Activated T-cell treated with anti-CD3 and anti-CD28 coated beads, Interleukin-2, amount 50 U/mL, for 4 hours (primary cell): ENCODE results near the gene EPAS1. TPM values are rescaled to one million over a fixed set of nuclear protein-coding genes. Genes with fewer than 3 reads are reported as not detected.

Experiments used
- ATAC-seq, 2 donors: fragments of 200-7000 bp; cut with Tn5 transposase; one replicate each; pipeline ENCODE4 v1.10.0; 2021
- DNase-seq: peaks from one replicate; pipeline ENCODE4 v3.0.0-alpha.2; 2020
- H3K27me3 Mint-ChIP-seq: one replicate; pipeline ENCODE4 v1.8.0; 2021; ENCODE audit warnings: low read depth, mixed read lengths
- H3K36me3 Mint-ChIP-seq: one replicate; pipeline ENCODE4 v1.8.0; 2022; ENCODE audit warnings: mixed read lengths; ENCODE audit not compliant: insufficient read depth
- H3K4me1 Mint-ChIP-seq: one replicate; pipeline ENCODE4 v1.8.0; 2021; ENCODE audit warnings: low read depth, mixed read lengths
- H3K4me3 Mint-ChIP-seq: one replicate; pipeline ENCODE4 v1.8.0; 2021; ENCODE audit warnings: mild to moderate bottlenecking, moderate library complexity, mixed read lengths
- H3K9me3 Mint-ChIP-seq: one replicate; pipeline ENCODE4 v1.8.0; 2021; ENCODE audit warnings: mixed read lengths
- total RNA-seq, 3 donors: library from RNA; stranded (reverse); gene quantifications; one replicate each; pipeline ENCODE4 v1.2.1, GENCODE V29; 2021

EPAS1 gene
- total RNA-seq, 3 donors from 2014 or later: 7.0 to 15.5 (median 7.0) TPM

DNA sequence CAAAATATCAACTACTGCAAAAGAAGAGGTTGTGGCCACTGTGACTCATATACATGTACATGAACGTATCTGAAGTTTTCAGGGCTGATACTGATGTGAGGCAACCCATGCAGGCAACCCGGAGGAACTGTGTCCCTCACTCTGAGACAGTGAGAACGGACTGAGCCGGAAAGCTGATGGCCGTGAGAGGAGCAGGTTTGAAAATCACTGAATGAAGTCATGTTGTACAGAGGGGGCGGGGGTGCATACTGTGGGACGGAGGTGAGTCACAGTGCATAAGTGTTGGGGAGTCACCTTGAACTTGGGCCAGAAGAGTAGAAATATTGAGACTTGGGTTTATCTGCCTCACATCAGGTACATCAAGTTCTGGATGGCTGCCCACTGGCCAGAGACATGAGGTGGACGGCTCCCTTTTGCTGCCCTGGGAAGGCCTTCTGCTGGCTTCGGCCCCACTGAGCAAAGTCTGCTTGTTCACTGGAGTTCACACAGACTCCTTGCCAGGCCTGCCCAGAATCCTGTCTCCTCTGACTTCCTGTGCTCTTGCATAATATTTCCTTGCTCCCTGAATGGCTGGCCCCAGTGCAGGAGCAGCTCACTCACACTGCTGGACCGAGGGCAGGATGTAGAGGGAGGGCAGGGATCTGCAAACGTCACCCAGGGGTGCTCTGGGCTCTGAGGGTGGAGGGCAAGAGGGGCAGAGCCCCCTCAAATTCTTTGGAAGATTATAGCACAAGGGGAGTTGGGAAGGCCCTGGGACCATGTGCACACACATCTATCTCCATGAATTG lies 18.1 kb downstream of the EPAS1 start:
- peak; percentile 53 to 76 for ATAC-seq
- peaks cover 9% of the 10 kb centered on the region for H3K27me3 Mint-ChIP-seq
- no peaks in the 10 kb centered on the region for H3K9me3 Mint-ChIP-seq
- no peak for DNase-seq
- no peaks in the 10 kb centered on the region for H3K36me3 Mint-ChIP-seq
- no peak overlapping the region for H3K4me3 Mint-ChIP-seq
- peaks cover 4% of the 10 kb centered on the region for H3K4me1 Mint-ChIP-seq

GRCh38 chr2:46317094-46317486 lies 19.9 kb downstream of the EPAS1 start:
- H3K27me3 Mint-ChIP-seq: peaks cover 2% of the 10 kb centered on the region
- ATAC-seq (no peak), DNase-seq (no peak)
- H3K4me1 Mint-ChIP-seq: peaks cover 4% of the 10 kb centered on the region
- no peaks in the 10 kb centered on the region for H3K36me3 Mint-ChIP-seq
- no peaks in the 10 kb centered on the region for H3K9me3 Mint-ChIP-seq
- H3K4me3 Mint-ChIP-seq: no peak overlapping the region

DNA sequence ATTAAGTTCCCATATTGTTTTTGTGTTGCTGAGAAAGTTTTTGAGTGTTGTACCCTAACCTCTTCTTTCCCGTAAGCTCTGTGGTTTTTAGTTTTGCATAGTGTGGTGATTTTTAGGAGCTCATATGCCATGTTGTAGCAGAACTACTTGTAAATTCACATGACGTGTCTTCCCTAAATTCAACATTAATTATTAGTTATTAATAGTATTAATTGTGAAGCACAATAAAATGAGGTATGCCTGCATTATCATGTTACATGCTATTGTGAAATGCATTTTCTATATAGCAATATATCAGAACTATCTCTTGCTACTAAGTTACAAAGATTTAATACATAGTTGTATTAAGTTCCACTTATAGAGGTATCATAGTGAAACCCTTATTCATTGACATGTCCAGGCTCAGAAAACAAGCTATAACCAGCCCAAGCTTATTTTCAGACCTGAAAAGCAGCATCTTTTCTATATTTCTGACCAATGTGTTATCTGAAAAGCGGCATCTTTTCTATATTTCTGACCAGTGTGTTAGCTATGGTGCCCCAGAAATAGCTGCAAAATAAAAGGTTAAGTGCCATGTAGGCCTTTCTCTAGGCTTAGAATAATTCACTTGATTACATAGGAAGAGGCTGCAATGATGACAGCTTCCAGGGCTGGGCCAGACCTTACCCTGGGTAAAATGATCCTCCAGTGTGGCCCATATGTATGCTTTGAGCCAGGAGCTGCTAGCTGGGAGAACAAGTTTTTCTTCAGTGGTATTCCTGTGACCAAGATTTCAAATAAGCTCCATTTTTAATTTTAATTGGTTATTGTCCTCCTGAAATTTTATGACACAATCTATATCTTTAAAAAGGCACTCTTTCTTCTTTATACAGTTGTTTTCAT lies 21.6 kb downstream of the EPAS1 start:
- peaks cover 2% of the 10 kb centered on the region for H3K27me3 Mint-ChIP-seq
- DNase-seq (no peak), ATAC-seq (no peak)
- no peak overlapping the region for H3K4me3 Mint-ChIP-seq
- peaks cover 4% of the 10 kb centered on the region for H3K4me1 Mint-ChIP-seq
- no peaks in the 10 kb centered on the region for H3K9me3 Mint-ChIP-seq
- H3K36me3 Mint-ChIP-seq: no peaks in the 10 kb centered on the region

DNA sequence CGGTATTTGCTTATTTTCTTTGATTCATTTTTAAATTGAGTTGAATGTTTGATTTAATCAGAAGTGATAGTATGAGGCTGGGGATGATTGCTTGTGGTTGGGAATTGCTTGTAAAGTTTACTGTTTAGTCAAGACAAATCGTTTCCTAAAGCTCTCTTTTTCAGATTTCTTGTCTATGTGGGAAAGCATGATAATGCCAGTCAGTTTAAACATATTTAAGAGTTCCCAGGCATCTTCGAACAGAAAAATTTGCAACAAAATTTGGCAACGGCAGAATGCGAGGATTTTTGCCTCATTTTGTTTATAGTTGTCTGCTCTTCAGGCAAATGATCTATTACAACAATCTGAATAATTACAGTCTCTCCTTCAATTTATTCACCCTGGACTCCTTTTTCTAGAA lies 22.5 kb downstream of the EPAS1 start:
- Mint-ChIP-seq H3K4me1 (peaks cover 4% of the 10 kb centered on the region), H3K27me3 (peaks cover 2% of the 10 kb centered on the region), H3K9me3 (no peaks in the 10 kb centered on the region), H3K4me3 (no peak overlapping the region), H3K36me3 (no peaks in the 10 kb centered on the region)
- DNase-seq (no peak), ATAC-seq (no peak)

GRCh38 chr2:46320141-46320567 lies 22.9 kb downstream of the EPAS1 start:
- H3K4me1 Mint-ChIP-seq: peaks cover 2% of the 10 kb centered on the region
- ATAC-seq (no peak), DNase-seq (no peak)
- H3K9me3 Mint-ChIP-seq: no peaks in the 10 kb centered on the region
- H3K27me3 Mint-ChIP-seq: no peaks in the 10 kb centered on the region
- H3K4me3 Mint-ChIP-seq: no peak overlapping the region
- H3K36me3 Mint-ChIP-seq: no peaks in the 10 kb centered on the region

DNA sequence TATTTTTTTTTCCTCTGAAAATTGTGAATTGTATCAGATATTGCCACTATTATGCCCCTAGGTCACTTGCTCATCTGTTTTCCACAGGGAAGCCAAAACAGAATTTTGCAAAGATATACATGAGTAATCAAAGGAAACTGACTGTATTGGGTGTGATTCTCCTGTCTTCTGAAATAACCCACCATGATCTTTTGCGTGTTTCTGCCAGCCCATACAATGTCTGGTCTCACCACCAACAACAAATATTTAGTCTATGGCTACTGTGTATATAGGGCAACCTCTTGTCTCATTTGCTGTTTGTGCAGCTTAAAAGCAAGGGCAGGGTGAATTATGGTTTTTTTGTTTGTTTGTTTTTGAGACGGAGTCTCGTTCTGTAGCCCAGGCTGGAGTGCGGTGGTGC lies 26.5 kb downstream of the EPAS1 start:
- H3K4me1 Mint-ChIP-seq: peaks cover 5% of the 10 kb centered on the region
- DNase-seq: no peak
- H3K36me3 Mint-ChIP-seq: no peaks in the 10 kb centered on the region
- H3K4me3 Mint-ChIP-seq: no peak overlapping the region
- no peak for ATAC-seq
- no peaks in the 10 kb centered on the region for H3K27me3 Mint-ChIP-seq
- H3K9me3 Mint-ChIP-seq: no peaks in the 10 kb centered on the region

- Mint-ChIP-seq H3K27me3 (no peaks in the 10 kb centered on the region), H3K9me3 (no peaks in the 10 kb centered on the region), H3K4me1 (peaks cover 5% of the 10 kb centered on the region), H3K36me3 (no peaks in the 10 kb centered on the region), H3K4me3 (no peak overlapping the region)
- no peak for DNase-seq
- ATAC-seq: no peak
Measured at GRCh38 chr2:46325182-46325928, 28.1 kb downstream of the EPAS1 start.

GRCh38 chr2:46326231-46326980 lies 29.2 kb downstream of the EPAS1 start:
- Mint-ChIP-seq H3K4me3 (no peak overlapping the region), H3K36me3 (no peaks in the 10 kb centered on the region)

DNA sequence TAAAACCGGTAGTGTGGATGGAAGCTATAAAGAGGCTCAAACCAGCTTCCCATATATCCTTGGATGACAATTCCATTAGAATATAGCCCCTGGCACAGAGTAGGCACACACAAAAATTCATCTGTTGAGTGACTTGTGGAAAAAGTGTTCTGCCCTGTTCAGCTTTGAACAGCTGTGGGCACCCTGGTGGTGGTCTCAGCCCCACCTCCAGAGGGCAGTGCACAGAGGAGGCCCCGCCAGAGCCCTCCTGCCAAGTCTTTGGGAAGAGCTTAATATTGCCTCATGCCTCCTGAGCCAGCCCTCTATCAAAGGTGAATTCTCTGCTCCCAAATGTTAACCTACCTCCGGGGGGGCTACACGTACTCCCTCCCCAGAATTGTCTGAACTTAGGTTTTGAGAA lies 30.4 kb downstream of the EPAS1 start:
- ATAC-seq: no peak
- no peaks in the 10 kb centered on the region for H3K36me3 Mint-ChIP-seq
- DNase-seq: no peak
- no peaks in the 10 kb centered on the region for H3K27me3 Mint-ChIP-seq
- peaks cover 5% of the 10 kb centered on the region for H3K4me1 Mint-ChIP-seq
- H3K4me3 Mint-ChIP-seq: no peak overlapping the region
- H3K9me3 Mint-ChIP-seq: no peaks in the 10 kb centered on the region

More at GRCh38 chr2:46326231-46326980, 29.2 kb downstream of the EPAS1 start:
- Mint-ChIP-seq H3K9me3 (no peaks in the 10 kb centered on the region), H3K4me1 (peaks cover 5% of the 10 kb centered on the region), H3K27me3 (no peaks in the 10 kb centered on the region)
- no peak for ATAC-seq
- DNase-seq: no peak

- no peak for ATAC-seq
- no peak for DNase-seq
- no peaks in the 10 kb centered on the region for H3K9me3 Mint-ChIP-seq
Measured at GRCh38 chr2:46328291-46328690, 31.1 kb downstream of the EPAS1 start.

DNA sequence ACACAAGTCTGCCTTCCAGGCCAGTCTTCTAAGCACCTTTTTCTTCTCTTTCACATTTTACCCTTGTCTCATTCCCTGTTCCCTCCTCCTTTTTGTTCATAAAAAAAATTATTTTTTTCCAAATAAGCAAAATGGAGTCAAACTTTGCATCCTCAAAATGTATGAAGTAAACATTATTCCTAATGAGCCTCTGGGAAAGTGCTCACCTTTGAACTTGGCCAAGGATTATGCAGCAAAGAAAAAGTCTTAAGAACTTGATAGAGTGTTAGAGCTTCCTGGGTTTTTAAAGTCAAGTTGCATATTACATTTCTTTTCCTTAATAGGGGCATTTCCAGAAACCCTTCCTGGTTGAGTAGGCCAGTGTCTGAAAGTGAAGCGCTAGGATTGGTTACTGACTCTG lies 31.6 kb downstream of the EPAS1 start:
- Mint-ChIP-seq H3K4me1 (peaks cover 5% of the 10 kb centered on the region), H3K4me3 (no peak overlapping the region), H3K36me3 (no peaks in the 10 kb centered on the region), H3K27me3 (peaks cover 4% of the 10 kb centered on the region), H3K9me3 (no peaks in the 10 kb centered on the region)
- ATAC-seq (no peak), DNase-seq (no peak)

More at GRCh38 chr2:46328291-46328690, 31.1 kb downstream of the EPAS1 start:
- H3K4me1 Mint-ChIP-seq: peaks cover 5% of the 10 kb centered on the region
- no peak overlapping the region for H3K4me3 Mint-ChIP-seq
- H3K27me3 Mint-ChIP-seq: peaks cover 2% of the 10 kb centered on the region
- no peaks in the 10 kb centered on the region for H3K36me3 Mint-ChIP-seq

DNA sequence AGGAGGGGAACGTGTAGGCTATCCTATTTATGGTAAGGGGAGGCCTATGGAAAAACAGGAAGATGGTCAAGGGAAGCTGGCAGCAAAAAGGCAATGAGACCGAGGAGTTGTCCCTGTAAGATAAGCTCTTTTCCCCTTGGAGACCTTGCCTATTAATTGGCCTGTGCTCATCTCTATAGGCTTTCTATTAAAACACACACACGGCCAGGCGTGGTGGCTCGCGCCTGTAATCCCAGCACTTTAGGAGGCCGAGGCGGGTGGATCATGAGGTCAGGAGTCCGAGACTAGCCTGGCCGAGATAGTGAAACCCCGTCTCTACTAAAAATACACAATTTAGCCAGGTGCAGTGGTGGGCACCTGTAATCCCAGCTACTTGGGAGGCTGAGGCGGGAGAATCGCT lies 32.1 kb downstream of the EPAS1 start:
- H3K4me1 Mint-ChIP-seq: peaks cover 5% of the 10 kb centered on the region
- H3K4me3 Mint-ChIP-seq: no peak overlapping the region
- H3K36me3 Mint-ChIP-seq: no peaks in the 10 kb centered on the region
- ATAC-seq (no peak), DNase-seq (no peak)
- no peaks in the 10 kb centered on the region for H3K9me3 Mint-ChIP-seq
- H3K27me3 Mint-ChIP-seq: peaks cover 4% of the 10 kb centered on the region

GRCh38 chr2:46329803-46330775 lies 32.9 kb downstream of the EPAS1 start:
- H3K36me3 Mint-ChIP-seq: no peaks in the 10 kb centered on the region
- DNase-seq: no peak
- H3K4me3 Mint-ChIP-seq: no peak overlapping the region
- peak; percentile 37 to 43 for ATAC-seq
- H3K27me3 Mint-ChIP-seq: peaks cover 4% of the 10 kb centered on the region
- H3K4me1 Mint-ChIP-seq: peaks cover 5% of the 10 kb centered on the region
- H3K9me3 Mint-ChIP-seq: no peaks in the 10 kb centered on the region
